CD4-positive, alpha-beta T cell treated with Interleukin-4 for 1 hour (primary cell): ENCODE data around the gene GRIP2.
A peak's percentile ranks its signal among the peaks of the same experiment; 100 is the strongest.
"Not testable (repeated sequence)": the region's sequence is repeated elsewhere in the genome, so short reads cannot be mapped to it uniquely, and the experiment has no call there.

Experiments
- DNase-seq, 2 donors: peaks; one replicate each; pipeline ENCODE4 v3.0.0-alpha.2; 2020 to 2022

GRIP2 gene

DNA sequence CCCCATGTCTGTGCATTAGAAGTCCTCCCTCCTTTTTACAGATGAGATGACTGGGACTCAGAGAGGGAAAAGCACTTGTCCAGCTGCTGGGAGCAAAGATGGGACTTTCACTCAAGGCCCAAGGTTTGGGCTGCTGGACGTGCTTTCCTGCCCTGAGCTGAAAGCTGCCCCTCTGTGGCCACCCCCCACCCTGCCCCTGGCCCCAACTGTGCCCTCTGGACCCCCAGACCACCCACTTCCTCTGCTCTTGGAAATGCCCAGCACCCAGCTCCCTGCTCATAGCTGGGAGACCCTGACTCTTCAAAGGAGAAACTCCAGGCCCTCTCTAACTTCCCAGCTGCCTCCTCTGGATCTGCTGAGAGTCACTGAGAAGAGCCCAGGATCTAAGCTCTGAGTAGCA is 20.7 kb downstream of the GRIP2 start:
- no peak for DNase-seq

GRCh38 chr3:14518893-14519292 is 21.2 kb downstream of the GRIP2 start:
- no peak for DNase-seq

DNA sequence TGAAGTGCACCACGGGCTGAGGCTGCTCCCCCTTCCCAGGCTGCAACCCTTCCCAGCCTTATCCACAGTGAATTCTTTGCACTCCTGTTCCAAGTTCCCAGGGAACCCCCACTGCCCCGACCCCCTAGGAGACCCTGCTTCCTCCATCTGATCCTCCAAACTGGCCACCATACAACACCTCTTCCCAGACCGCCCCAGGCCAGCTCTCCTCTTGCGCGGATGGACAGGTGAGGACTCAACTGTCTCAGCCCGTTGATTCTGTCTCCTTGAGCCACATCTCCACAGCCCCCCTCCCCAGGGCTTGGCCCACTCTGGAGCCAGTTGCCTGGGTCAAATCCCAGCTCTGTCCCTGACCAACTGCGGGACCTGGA is 21.7 kb downstream of the GRIP2 start:
- DNase-seq = no peak

DNA sequence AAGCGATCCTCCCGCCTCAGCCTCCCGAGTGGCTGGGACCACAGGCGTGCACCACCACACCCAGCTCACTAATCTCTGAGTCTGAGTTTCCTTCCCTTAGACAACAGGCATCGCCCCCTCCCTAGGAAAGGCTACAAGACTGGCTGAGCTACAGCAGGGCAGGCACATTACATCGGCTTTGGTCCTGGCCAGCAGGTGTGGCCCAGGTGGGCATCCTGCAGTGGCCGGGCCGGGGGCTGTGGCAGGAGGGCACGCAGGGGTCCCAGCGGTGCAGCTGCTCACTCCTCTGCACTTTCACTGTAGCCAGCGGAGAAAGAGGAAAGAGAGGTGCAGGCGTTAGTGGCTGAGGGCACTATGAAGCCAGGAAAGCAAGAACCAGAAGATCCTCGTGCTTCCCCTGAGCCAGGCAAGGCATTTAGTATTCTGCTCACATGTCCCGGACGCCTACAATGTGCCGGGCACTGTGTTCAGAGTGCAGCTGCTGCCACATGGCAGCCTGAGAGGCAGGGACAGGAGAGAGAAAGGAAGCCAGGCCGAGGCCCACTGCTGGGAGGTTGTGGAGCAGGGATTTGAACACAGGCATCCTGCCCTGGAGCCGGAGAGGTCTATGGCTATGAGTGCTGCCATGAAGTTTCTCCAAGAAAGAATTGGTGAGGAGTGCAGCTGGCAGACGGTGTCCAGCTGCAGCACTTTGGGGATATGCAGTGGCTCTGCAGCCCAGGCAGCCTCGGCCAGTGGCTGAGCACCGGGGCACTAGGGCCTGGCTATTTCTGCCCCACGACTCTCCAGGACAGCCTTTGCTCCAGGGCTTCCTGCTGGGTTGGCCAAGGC is 22.3 kb downstream of the GRIP2 start:
- DNase-seq = no peak

DNA sequence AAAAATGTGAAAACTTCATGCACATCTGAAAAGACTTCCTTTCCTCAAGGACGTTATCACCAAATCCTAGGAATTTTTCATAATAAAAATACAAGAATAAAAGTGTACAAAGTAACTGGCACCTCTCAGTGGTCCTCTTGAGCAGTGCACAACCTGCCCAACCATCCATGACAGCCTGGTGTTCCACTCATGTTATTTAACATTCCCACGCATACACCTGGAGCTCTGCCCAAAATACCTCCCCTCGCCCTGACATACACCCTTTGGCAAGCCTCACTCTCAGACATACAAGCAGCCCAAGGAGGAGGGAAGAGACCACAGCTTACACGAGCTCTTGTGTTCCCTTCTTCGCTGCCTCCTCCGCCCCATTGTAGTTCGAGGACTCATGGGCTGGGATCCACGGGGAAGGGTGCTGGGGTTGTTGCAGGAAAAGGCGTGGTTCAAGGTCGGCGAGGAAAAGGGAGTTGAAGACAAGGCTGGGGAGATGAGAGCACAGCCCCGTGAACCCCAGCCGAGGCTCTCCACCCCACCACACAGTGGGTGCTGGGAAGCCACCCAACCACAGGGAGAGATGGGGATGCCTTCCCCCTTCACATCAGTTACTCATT is 23.3 kb downstream of the GRIP2 start:
- DNase-seq = no peak

- DNase-seq = not testable (repeated sequence)
These were observed 24.6 kb downstream of the GRIP2 start for GRCh38 chr3:14515526-14515925.

DNA sequence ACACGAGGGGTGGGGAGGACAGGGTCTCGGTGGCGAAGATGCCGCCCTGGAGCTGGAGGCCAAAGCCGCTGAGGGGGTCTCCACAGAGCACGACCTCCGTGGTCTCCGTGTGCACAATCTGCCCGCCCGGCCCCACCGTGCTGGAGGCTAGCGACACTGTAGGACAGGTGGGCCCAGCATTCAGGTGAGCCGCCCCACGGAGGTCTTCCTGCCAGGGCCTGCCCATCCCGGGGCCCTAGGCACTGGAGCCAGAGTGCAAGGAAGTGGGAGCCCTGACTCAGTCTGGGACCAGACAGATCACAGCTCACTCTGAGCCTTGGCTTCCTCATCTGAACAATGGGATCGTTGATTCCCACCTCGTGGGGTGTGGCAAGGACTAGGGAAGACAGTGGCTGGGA is 25.8 kb downstream of the GRIP2 start:
- no peak for DNase-seq

DNA sequence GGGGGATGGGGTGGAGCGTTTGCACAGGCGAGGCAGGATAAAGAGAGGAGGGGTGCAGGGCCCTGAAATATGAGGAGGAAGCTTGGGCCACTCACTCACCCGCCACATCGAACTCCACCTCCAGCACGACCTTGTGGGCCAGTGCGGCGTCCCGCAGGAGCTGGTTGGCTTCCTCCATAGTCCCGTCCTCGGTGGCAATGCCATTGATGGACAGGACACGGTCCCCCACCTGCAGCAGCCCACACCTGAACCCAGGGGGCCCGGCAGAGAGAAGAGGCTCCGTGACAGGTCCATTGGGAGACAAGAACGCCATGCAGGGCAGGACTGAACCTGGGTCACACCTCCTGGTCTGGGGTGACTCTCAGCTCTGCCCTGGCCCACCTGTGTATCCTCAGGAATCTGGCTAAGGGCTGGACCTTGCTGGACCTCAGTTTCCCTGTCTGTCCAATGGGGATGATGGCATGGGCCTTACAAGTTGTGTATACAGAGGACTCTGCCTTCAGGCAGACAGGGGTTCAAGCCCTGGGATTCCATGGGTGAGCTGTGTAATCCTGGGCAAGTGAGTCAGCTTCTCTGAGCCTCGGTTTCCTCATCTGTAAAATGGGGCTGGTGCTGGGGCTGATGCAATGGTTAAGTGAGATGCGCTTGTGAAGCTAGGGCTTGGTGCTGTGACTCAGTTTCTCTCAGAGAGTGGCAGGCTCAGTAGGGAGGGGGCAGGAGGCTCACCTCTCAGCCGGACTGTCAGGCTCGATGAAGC is 26.4 kb downstream of the GRIP2 start:
- DNase-seq = peak in 1 of 2 donors; percentile 8

DNA sequence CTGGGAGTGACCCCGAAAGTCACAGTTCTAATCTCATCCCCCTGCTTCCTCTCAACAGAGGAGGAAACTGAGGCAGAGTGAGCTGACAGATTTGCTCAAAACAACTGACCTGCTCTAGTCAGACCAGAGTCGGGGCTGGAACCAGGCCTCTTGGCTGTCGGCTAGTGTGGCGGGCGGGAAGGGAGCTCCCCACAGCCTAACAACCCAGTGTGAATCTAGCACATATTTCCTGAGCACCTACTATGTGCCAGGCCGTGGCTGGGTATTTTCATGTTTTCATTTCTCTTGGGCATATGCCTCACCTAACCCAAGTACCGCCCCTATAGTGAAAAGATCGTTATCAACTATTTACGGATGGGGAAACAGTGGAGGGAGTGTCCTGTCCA is 27.2 kb downstream of the GRIP2 start:
- peak in 1 of 2 donors; percentile 9 for DNase-seq

DNA sequence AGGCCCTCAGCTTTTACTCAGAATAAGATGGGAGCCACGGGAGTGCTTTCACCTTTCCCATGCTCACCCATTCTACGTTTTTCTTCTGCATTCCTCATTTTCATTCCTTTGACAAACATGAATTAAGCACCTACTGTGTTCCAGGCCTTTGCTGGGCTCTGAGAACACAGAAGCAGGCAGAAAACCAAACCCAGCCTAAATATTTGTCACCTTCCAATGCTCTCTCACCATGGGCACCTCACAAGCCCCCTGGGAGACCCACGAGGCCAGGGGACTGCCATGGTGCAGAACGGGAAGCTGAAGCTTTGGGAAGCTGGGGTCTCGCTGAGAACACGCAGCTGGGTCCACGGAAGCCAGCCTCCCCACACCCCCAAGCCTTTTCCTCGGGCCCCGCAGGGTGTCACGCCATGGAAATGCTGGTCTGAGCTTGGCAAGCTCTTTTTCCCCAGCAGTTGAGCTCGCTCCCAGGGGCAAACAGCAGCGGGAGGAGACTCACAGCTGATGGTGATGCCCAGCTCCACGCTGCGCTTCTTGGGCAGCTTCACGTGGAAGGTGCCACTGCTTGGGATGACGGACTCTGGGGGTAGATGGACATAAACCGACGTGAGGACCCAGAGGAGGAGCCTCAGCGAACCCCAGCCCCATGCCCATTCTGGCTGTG is 27.7 kb downstream of the GRIP2 start:
- no peak for DNase-seq

GRCh38 chr3:14511623-14512280 is 28.4 kb downstream of the GRIP2 start:
- DNase-seq = peak in 1 of 2 donors; percentile 3

DNA sequence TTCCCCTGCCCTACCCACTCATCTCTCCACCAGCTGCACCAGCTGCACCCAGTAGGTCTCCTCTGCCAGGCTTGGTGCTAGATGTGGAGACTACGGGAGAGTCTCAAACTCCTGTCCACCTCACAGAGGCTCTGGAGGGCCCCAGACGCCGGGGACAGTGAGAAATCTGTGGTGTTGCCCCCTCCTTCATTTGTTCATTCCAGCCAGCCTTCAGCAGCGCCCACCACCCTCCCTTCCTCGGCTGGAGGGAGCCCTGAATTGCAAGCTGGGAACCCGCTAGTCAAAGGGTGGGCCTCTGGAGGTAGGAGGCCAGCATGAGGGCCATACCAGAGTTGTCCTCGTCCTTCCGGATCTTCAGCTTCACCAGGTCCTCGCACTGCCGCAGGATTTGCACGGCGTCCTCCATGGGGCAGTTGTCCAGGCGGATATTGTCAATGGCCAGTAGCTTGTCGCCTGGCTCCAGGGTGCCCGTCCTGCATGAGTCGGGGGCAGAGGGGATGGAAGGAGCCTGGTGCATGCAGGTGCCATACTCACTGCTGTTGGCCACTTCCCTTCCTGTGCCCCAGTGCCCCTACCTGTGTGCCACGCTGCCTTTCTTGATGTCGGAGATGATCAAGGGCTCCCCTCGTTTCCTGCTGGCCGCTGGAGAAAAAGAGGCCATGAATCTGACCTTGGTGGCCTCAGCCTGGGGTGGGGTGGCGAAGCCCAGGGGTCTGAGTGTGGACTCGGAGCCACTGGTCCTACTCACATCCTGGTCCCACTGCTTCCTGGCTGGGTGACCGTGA is 29.1 kb downstream of the GRIP2 start:
- DNase-seq = peak in 1 of 2 donors; percentile 5

- DNase-seq = peak in 1 of 2 donors; percentile 6
These were observed 30.4 kb downstream of the GRIP2 start for GRCh38 chr3:14509796-14510100.

DNA sequence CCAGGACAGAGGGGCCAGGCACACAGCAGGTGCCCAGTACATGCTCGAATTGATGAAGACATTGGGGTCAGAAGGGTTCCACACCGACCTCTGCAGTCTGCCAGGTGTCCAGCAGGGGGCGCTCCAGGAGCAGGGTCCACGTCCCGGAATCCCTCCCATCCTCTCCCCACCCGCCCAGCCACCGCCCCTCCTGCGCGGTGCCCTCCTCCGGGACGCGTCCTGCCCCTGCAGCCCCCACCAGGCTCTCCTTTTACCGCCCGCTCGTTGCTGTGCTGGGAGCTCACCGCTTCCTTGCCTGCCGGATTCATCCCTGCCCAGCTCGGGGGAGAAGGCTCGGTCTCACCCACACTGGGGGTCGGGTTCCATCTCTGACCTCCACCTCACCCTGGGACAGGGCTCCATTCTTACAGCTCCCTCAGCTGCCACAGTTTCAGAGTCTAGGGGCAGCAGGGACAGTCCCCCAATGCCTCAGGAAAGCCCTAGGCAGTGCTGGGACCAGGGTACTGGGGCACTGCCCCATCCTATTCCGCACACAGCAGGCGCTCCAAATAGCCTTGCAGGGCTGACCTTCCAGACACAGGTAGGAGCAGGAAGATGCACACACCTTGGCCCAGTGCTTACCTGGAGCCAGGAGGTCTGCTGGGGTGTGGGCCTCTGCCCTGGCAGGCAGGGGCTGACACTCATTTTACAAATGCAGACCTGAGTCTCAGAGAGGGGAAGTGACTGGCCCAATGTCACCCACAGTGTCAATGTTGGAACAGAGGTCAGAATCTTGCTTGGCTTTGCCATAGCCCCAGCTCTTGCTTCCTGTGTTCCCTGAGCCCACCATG is 31.0 kb downstream of the GRIP2 start:
- DNase-seq = peak; percentile 42 to 54

GRCh38 chr3:14508505-14508819 is 31.7 kb downstream of the GRIP2 start:
- DNase-seq = no peak

- DNase-seq = peak in 1 of 2 donors; percentile 5
These were observed 32.2 kb downstream of the GRIP2 start for GRCh38 chr3:14507757-14508504.

GRCh38 chr3:14507305-14507741 is 32.8 kb downstream of the GRIP2 start:
- DNase-seq = no peak

DNA sequence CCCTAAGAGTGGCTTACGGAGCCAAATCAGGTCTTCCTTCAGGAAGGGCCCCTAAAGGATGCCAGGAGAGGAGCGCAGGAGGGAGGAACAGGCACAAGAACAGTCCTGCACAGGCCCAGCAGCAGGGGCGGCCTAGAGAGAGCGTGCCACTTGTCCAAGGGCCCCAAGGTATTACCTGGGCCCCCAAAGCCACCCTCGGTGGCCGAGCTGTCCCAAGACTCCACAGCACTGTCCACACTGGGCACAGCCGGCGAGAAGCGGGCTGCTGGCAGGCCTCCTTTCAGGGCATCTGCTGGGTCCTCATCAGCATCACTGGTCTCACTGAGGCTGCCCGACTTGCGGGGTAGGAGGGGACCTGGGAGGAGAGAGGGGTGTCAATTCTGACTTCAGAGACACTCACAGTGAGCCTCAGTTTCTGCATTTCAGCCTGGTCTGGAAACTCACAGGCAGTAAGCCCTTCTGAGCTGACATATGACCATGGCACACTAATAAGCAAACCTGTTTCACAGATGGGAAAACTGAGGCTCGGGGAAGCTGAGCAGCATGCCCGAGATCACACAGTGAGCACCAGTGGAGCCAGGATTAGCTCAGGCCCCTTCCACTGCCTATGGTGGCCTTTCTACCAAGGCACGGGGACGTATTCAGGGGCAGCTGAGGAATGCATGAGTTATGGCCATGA is 33.4 kb downstream of the GRIP2 start:
- DNase-seq = peak in 1 of 2 donors; percentile 3

- DNase-seq = no peak
These were observed 34.2 kb downstream of the GRIP2 start for GRCh38 chr3:14505803-14506500.
